Osteoblast (primary cell): Measurements from ENCODE around the gene CLDN19. TPM values are rescaled to one million over a fixed set of nuclear protein-coding genes. Genes with fewer than 3 reads are reported as not detected.

ENCODE experiments used
- DNase-seq: peaks from one replicate; pipeline ENCODE4 v3.0.0; 2011; ENCODE audit warnings: low spot score, mixed read lengths; ENCODE audit not compliant: insufficient read length; ENCODE audit errors: missing footprints
- H2AFZ ChIP-seq: 2 replicates; pipeline ENCODE4 v1.6.0; 2011; ENCODE audit warnings: mild to moderate bottlenecking, low read length
- H3K27ac ChIP-seq: 2 replicates; pipeline ENCODE4 v1.5.1; 2011; ENCODE audit warnings: mild to moderate bottlenecking, low read depth, low read length, moderate library complexity
- H3K27me3 ChIP-seq: 2 replicates; pipeline ENCODE4 v1.6.0; 2012; ENCODE audit warnings: mild to moderate bottlenecking, control low read depth, inconsistent platforms, low read length, moderate library complexity; ENCODE audit not compliant: insufficient read depth
- H3K36me3 ChIP-seq: 2 replicates; pipeline ENCODE4 v1.5.1; 2011; ENCODE audit warnings: mild to moderate bottlenecking, low read length, control low read depth, moderate library complexity; ENCODE audit not compliant: insufficient read depth
- H3K4me1 ChIP-seq: 2 replicates; pipeline ENCODE4 v1.5.1; 2011; ENCODE audit warnings: mild to moderate bottlenecking, low read length, control low read depth, moderate library complexity; ENCODE audit not compliant: insufficient read depth
- H3K4me2 ChIP-seq: 2 replicates; pipeline ENCODE4 v1.6.0; 2011; ENCODE audit warnings: mild to moderate bottlenecking, low read length; ENCODE audit not compliant: insufficient read depth
- H3K4me3 ChIP-seq: fragments of 200-600 bp; sonication (generic); 3 replicates; pipeline ENCODE4 v1.5.1; 2012; ENCODE audit warnings: mild to moderate bottlenecking, low read length, inconsistent platforms; ENCODE audit not compliant: insufficient read depth
- H3K79me2 ChIP-seq: 2 replicates; pipeline ENCODE4 v1.6.0; 2012; ENCODE audit warnings: mild to moderate bottlenecking, low read length, control low read depth, inconsistent platforms; ENCODE audit not compliant: insufficient read depth
- H3K9me3 ChIP-seq: 2 replicates; pipeline ENCODE4 v1.5.1; 2011; ENCODE audit warnings: low read depth, low read length, control low read depth
- H4K20me1 ChIP-seq: 2 replicates; pipeline ENCODE4 v1.6.0; 2012; ENCODE audit warnings: mild to moderate bottlenecking, low read length, control low read depth; ENCODE audit not compliant: insufficient read depth
- total RNA-seq: library from RNA; depleted of rRNA; stranded (reverse); fragments of >200 nt; gene quantifications from 2 replicates; pipeline ENCODE4 v1.2.3, GENCODE V29; 2012
- TF ChIP-seq, protein P1 (sequence below): IDR thresholded peaks from 2 replicates; pipeline ENCODE4 v1.5.1; 2011; ENCODE audit warnings: mild to moderate bottlenecking, low read depth, low read length, moderate library complexity; ENCODE audit errors: extremely low read depth

The CLDN19 gene
- total RNA-seq, 1 donor, result not detected

- DNase-seq, result no peak
- Histone ChIP-seq H3K36me3 (peaks cover 32% of the 10 kb centered on the region), H3K4me3 (no peak overlapping the region), H3K79me2 (peaks cover 100% of the 10 kb centered on the region), H3K27ac (no peak overlapping the region), H3K4me2 (no peak overlapping the region), H3K9me3 (no peaks in the 10 kb centered on the region), H2AFZ (no peak overlapping the region), H3K4me1 (peaks cover 5% of the 10 kb centered on the region), H4K20me1 (peaks cover 81% of the 10 kb centered on the region), H3K27me3 (no peaks in the 10 kb centered on the region)
- TF ChIP-seq, protein P1, sequence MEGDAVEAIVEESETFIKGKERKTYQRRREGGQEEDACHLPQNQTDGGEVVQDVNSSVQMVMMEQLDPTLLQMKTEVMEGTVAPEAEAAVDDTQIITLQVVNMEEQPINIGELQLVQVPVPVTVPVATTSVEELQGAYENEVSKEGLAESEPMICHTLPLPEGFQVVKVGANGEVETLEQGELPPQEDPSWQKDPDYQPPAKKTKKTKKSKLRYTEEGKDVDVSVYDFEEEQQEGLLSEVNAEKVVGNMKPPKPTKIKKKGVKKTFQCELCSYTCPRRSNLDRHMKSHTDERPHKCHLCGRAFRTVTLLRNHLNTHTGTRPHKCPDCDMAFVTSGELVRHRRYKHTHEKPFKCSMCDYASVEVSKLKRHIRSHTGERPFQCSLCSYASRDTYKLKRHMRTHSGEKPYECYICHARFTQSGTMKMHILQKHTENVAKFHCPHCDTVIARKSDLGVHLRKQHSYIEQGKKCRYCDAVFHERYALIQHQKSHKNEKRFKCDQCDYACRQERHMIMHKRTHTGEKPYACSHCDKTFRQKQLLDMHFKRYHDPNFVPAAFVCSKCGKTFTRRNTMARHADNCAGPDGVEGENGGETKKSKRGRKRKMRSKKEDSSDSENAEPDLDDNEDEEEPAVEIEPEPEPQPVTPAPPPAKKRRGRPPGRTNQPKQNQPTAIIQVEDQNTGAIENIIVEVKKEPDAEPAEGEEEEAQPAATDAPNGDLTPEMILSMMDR, result no peak
Observed at GRCh38 chr1:42691157-42691498, 48.9 kb downstream of the CLDN19 start.

DNA sequence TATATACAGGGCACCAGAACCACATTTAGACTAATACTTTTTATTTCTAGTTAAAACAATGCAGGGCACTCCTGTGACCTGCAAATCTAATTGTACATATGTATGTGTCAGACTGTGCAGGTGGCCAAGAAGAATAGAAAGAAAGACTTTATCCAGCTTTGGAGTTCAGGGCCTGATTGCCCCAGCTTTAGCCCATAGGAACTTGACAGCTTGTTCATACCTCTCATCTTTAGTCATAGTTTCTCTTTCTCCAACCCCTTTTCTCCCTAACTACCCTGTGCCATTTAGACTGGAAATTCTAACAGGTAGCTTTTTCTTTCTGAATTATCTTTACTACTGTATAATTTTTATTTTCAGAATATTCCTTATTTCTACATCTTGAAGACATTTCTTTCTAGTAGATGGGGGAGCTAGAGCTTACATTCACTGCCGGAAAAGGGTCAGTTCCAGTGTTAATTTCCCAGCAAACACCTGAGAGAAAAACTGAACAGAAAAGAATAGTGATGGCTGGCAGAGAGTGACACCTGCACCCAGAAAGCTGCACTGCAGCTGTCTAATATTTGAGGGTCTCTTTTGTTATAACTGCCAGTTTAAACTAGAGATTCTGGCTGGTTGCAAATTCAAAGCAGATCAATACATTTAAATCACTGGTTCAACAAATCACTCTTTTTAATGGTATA is 49.4 kb downstream of the CLDN19 start:
- TF ChIP-seq, protein P1, result peak; percentile 10
- peak; percentile 77 for DNase-seq
- H3K36me3 ChIP-seq, result peaks cover 28% of the 10 kb centered on the region
- no peak overlapping the region for H3K27ac ChIP-seq
- H3K4me3 ChIP-seq, result no peak overlapping the region
- H3K79me2 ChIP-seq, result peaks cover 100% of the 10 kb centered on the region
- H2AFZ ChIP-seq, result no peak overlapping the region
- peaks cover 10% of the 10 kb centered on the region for H3K4me1 ChIP-seq
- H3K9me3 ChIP-seq, result no peaks in the 10 kb centered on the region
- peaks cover 81% of the 10 kb centered on the region for H4K20me1 ChIP-seq
- no peaks in the 10 kb centered on the region for H3K27me3 ChIP-seq
- H3K4me2 ChIP-seq, result no peak overlapping the region

DNA sequence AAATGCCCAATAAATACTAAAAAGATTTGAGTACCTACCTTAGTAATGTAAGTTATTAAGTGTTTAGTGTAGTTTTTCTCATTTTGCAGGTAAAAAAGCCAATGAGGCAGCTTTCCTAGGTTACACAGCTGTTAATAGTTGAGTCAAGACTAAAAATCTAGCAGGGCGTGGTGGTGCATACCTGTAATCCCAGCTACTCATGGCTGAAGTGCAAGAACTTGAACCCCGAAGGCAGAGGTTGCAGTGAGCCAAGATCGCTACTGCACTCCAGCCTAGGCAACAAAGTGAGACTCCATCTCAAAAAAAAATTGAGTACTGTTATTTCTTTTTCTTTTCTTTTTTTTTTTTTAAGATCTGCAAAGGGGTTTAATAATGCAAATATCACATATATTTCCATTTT is 50.1 kb downstream of the CLDN19 start:
- H3K4me3 ChIP-seq, result no peak overlapping the region
- H3K4me1 ChIP-seq, result peaks cover 17% of the 10 kb centered on the region
- H3K79me2 ChIP-seq, result peaks cover 100% of the 10 kb centered on the region
- peaks cover 83% of the 10 kb centered on the region for H4K20me1 ChIP-seq
- H3K9me3 ChIP-seq, result no peaks in the 10 kb centered on the region
- DNase-seq, result no peak
- no peaks in the 10 kb centered on the region for H3K27me3 ChIP-seq
- TF ChIP-seq, protein P1, result no peak
- H3K4me2 ChIP-seq, result no peak overlapping the region
- H2AFZ ChIP-seq, result no peak overlapping the region
- H3K36me3 ChIP-seq, result peaks cover 28% of the 10 kb centered on the region
- H3K27ac ChIP-seq, result no peak overlapping the region

- Histone ChIP-seq H3K9me3 (no peaks in the 10 kb centered on the region), H3K79me2 (peaks cover 86% of the 10 kb centered on the region), H3K36me3 (peaks cover 24% of the 10 kb centered on the region), H3K27me3 (no peaks in the 10 kb centered on the region), H3K4me1 (peaks cover 28% of the 10 kb centered on the region), H3K4me3 (no peak overlapping the region), H4K20me1 (peaks cover 74% of the 10 kb centered on the region), H3K27ac (no peak overlapping the region), H3K4me2 (peak overlapping the region; percentile 79), H2AFZ (no peak overlapping the region)
- DNase-seq, result no peak
- TF ChIP-seq, protein P1, result no peak
Observed at GRCh38 chr1:42686418-42686817, 53.6 kb downstream of the CLDN19 start.
